ENCODE results near the gene NEK11.
"Not testable (repeated sequence)": the region's sequence is repeated elsewhere in the genome, so short reads cannot be mapped to it uniquely, and the experiment has no call there.

The NEK11 gene

DNA sequence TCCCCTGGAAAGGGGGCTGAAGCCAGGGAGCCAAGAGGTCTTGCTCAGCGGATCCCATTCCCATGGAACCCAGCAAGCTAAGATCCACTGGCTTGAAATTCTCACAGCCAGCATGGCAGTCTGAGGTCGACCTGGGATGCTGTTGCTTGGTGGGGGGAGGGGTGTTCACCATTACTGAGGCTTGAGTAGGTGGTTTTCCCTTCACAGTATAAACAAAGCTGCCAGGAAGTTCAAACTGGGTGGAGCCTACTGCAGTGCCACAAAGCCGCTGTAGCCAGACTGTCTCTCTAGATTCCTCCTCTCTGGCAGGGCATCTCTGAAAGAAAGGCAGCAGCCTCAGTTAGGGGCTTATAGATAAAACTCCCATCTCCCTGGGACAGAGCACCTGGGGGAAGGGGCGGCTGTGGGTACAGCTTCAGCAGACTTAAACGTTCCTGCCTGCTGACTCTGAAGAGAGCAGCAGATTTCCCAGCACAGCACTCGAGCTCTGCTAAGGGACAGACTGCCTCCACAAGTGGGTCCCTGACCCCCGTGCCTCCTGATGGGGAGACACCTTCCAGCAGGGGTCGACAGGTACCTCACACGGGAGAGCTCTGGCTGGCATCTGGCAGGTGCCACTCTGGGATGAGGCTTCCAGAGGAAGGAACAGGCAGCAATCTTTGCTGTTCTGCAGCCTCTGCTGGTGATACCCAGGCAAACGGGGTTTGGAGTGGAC, 15.8 kb downstream of the NEK11 start:
- not testable (repeated sequence) for DNase-seq (ENCODE audit: low read depth in 2 of 2)

GRCh38 chr3:131047582-131047981, 20.9 kb downstream of the NEK11 start:
- no peak for DNase-seq (ENCODE audit: low read depth in 2 of 2)

- no peak for DNase-seq (ENCODE audit: low read depth in 2 of 2)
Observed at GRCh38 chr3:131048030-131048429, 21.4 kb downstream of the NEK11 start.

- no peak for DNase-seq (ENCODE audit: low read depth in 2 of 2)
Observed at GRCh38 chr3:131050001-131050400, 23.3 kb downstream of the NEK11 start.

DNA sequence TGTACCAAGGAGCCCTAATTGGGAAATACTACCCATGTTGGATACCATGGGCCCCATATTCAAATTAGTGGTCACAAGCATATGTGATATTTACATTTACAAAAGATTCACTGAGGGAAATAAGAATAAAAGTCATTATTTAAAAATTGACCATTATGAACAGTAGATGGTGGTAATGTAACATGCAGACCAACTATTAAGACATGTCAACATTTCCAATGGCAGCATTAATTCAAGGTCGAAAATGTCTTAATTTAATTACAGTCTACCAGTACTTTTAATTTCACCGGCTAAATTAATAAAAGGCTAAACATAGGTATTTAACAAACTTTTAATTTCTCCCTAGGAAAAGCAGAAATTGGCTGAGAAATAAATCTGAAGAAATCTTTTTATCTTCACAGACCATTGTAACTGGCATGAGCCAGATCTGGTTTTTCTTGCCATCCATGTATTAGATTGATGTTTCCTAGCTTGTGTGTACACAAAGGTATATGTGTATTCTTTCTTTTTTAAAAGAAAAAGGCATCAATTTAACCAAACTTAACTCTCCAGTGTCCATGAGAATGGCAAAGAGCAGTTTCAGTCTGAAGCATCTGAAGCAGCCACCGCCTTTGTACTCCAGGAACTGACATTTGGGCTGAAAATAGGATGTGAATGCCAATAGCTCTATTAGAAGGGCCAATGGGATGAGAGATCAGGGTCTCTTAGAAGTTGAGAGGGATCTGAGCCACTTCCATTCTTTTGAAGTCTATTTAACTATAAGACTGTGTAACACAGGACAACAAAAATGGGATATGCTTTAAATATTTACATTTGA, 26.6 kb downstream of the NEK11 start:
- no peak for DNase-seq (ENCODE audit: low read depth in 2 of 2)

- no peak for DNase-seq (ENCODE audit: low read depth in 2 of 2)
Observed at GRCh38 chr3:131067983-131068382, 41.3 kb downstream of the NEK11 start.

- DNase-seq (ENCODE audit: low read depth in 2 of 2) = no peak
Observed at GRCh38 chr3:131072099-131072559, 45.5 kb downstream of the NEK11 start.

- no peak for DNase-seq (ENCODE audit: low read depth in 2 of 2)
Observed at GRCh38 chr3:131072845-131073244, 46.2 kb downstream of the NEK11 start.

DNA sequence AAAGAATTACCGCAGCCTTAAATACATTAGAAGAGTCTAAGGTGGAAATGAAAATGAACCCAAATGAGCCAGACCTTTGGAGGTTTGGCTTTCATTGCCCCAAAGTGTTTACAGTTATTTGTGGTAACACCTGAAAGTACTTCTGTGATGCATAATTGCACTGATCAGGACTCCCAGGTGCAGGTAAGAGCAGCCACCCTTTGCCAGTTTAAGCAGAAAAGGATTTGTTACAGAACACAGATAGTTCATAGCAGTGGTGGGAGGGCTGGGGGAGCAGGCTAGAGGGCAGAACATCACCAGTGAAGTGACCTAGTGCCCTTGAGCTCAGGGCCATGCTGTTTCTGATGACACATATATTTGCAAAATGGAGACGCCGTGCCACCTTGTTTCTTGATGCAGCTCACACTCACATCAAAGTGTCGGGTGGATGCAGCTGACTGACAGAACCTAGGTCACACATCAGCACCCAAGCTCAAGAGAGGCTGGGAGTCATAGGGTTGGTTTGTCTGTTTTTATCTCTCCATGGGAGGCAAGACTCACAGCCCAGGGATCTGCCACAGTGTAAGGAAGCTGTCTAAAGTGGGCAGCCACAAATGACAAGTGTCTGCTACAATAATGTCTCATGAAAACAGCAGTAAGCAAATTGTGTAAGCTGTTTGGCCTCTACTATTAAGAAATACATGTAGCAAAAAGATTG, 49.1 kb downstream of the NEK11 start:
- DNase-seq (ENCODE audit: low read depth in 2 of 2) = no peak

- no peak for DNase-seq (ENCODE audit: low read depth in 2 of 2)
Observed at GRCh38 chr3:131077904-131078303, 51.2 kb downstream of the NEK11 start.

- DNase-seq (ENCODE audit: low read depth in 2 of 2) = no peak
Observed at GRCh38 chr3:131079086-131079485, 52.4 kb downstream of the NEK11 start.

DNA sequence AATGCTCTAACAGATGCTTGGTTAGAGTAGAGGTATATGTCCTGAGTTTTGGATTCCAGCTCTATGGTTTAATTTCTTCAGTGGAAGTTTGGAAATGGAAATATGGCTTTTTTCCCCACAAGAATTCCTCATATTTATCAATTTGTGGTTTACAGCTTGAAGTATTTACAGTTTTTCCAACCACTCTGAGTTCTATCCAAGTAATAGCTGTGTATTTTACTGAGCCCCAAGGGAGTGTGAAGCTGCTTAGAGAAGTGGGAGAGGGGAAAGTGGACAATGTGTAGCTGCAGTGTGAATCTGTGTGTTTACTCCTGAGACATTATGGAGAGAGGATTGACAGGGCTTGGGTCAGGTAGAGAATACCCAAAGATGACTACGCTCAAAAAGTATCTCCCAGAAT, 54.5 kb downstream of the NEK11 start:
- no peak for DNase-seq (ENCODE audit: low read depth in 2 of 2)

GRCh38 chr3:131082246-131082645, 55.6 kb downstream of the NEK11 start:
- no peak for DNase-seq (ENCODE audit: low read depth in 2 of 2)

DNA sequence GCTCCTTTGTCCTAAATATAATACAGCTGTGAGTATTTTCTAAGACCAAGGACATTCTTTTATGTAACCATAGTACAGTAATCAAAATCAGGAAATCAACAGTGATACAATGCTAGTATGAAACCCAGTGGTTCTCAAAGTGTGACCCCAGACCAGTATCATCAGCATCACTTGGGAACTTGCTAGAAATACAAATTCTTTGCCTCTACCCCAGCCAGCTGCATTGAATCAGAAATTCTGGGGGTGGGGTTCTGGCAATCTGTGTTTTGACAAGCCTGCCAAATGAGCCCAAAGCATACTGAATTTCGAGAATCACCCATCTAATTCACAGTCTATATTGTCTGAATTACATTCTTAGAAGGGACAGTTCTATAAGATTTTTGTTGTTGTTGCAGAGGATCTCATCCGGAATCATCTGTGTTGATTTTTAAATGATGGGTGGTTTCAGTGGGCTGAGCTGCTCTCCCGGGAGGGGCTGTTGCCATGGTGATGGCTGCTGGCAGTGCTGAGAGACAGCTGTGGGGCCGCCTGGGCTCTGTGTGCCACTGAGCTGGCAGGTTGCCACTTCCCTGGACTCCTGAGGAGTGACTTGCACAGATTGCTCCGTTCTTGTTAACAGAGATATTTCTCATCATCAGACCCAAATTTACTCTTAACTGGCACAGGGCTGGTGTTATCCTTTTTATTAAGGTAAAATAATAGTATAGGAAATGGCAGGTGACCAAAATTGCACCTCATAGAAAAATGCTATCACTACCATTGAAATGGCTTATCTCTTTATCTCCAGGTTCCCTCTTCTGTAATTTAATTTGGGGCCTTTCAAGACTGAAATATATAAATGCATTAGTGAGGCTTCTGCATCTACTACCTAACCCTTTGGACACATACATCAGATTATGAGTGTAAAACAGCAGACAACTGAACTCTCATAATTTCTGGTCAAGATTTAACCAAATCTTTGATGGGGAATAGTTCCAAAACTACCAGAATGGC, 56.5 kb downstream of the NEK11 start:
- DNase-seq (ENCODE audit: low read depth in 2 of 2) = no peak

DNA sequence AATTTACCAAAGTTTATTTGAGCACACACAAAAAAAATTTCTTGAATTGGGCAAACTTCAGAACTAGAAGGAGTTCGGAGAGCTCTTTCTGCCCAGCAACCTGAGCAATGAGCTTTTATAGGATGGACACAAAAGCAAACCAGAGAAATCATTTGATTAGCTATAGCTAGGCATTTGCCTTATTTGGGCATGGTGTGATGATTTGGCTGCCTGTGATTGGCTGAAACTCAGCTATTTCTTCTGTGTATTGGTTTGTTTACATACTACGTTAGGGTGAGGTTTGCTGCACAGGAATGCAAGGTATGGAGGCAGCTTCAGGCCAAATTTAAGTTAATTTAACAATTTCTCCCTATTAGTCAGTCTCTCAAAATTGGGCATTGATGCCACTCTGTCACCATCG, 65.1 kb downstream of the NEK11 start:
- DNase-seq (ENCODE audit: low read depth in 2 of 2) = no peak

GRCh38 chr3:131107637-131108433, 81.2 kb downstream of the NEK11 start:
- no peak for DNase-seq (ENCODE audit: low read depth in 2 of 2)

- DNase-seq (ENCODE audit: low read depth in 2 of 2) = no peak
Observed at GRCh38 chr3:131109156-131109555, 82.5 kb downstream of the NEK11 start.

GRCh38 chr3:131110087-131110486, 83.4 kb downstream of the NEK11 start:
- no peak for DNase-seq (ENCODE audit: low read depth in 2 of 2)

DNA sequence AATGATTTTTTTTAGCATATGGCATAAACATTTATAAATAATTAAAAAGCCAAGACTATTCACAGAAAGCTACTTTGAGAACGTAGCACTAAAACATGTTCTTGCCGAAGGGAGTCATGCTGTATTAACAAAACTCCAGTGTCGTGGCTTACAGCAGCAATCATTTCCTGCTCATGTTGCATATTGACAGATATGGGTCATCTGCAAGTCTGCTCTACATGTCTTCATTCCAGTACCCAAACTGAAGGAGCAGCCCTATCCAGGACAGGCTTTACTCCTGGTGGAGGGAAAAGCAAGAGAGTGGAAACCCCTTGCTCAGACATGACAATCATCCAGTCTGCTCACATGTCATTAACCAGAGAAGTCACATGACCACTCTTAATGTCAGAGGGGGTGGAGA, 87.6 kb downstream of the NEK11 start:
- no peak for DNase-seq (ENCODE audit: low read depth in 2 of 2)

- no peak for DNase-seq (ENCODE audit: low read depth in 2 of 2)
Observed at GRCh38 chr3:131125684-131126083, 99.0 kb downstream of the NEK11 start.
